Measurements from ENCODE around the gene GRM4.

GRCh38 chr6:34080357-34080756 is 65.5 kb downstream of the GRM4 start:
- TF ChIP-seq POLR2A (IDR thresholded peaks at IDR 0.05) (no peak), CTCF (IDR thresholded peaks at IDR 0.05) (no peak)

All from right lobe of liver (tissue), 4 donors.